ENCODE results near the gene ZP1. TPM values are rescaled to one million over a fixed set of nuclear protein-coding genes. Genes with fewer than 3 reads are reported as not detected.

Gene ZP1
- polyA plus RNA-seq, 3 donors = 0.33 to 1.5 (median 0.79) TPM

GRCh38 chr11:60841797-60842667 is 25.3 kb upstream of the ZP1 start, which contains the start of gene CCDC86:
Gene CCDC86, plus strand, starts transcription at chr11:60842113. Its CDS starts 12 bp downstream, at chr11:60842125.
- H3K27ac ChIP-seq (ENCODE audit: low read depth, low read length) = no peak within 1 kb of the TSS
- WGBS, 3 donors = 0 to 1% (median 0%) methylated on average over 57 of the region's 57 CpGs

GRCh38 chr11:60842668-60843600 is 24.4 kb upstream of the ZP1 start:
- WGBS, 3 donors = 9 to 15% (median 12%) methylated on average over 23 of the region's 23 CpGs
- no peak overlapping the region for H3K27ac ChIP-seq (ENCODE audit: low read depth, low read length)

DNA sequence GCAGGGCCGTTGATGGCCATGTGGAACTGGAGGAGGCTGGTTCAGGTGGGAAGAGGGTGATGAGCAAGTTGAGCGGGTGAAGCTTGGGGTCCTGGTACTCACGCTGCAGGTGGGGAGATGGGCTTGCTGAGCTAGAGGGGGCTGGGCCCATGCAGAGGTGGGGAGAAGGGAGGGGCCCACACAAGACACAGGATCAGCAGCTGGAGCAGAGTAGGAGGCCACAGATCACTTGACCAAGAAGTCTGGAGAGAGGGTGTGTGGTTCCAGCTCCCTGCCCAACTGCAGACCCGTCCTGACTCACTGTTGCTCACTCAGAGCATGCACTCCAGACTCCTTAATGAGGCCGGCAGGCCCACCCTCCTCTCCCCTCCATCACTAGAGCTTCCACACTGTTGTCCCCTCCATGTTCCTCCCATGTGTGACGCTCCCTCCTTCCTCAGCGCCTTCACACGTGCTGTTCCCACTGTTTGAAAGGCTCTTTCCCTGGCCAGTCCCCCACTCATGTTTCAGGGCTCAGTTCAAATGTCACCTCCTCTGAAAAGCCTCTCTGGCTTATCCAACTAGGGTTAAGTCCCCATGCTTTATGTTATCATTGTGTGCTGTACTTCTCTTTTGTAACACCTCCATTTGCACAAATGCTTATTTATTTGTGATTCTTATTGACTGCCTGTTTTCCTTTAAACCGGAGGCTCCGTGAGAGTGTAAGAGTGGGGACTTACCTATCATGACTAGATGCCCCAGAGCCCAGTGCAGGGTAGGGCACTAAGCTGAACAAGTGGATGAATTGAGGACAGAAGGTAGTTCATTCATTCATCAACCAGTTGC is 23.1 kb upstream of the ZP1 start:
- H3K27ac ChIP-seq (ENCODE audit: low read depth, low read length) = no peak overlapping the region
- WGBS, 3 donors = 49 to 68% (median 55%) methylated on average over 10 of the region's 10 CpGs

GRCh38 chr11:60844870-60845221 is 22.5 kb upstream of the ZP1 start:
- H3K27ac ChIP-seq (ENCODE audit: low read depth, low read length) = no peak overlapping the region
- 39 to 51% (median 47%) methylated on average over 4 of the region's 4 CpGs for WGBS, 3 donors

DNA sequence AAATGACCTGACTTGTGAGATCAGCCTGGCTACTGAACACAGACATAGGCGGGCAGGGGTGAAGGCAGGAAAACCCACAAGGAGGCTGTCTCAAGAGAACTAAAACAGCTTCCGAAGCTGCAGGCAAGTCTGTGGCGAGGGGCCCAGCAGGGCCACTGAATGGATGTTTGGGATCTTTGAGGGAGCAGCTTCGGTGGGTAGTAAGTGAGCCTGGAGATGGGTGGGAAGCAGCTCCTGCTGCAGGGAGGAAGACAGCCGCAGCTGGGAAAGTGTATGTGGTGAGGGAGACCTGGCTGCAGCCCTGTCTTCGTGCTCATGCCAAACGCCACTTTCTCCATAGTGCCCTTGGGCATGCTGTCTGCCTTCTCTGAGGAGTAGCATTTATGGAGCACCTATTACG is 22.0 kb upstream of the ZP1 start:
- H3K27ac ChIP-seq (ENCODE audit: low read depth, low read length) = no peak overlapping the region
- whole genome bisulfite sequencing, 3 donors = 80 to 89% (median 83%) methylated on average over 8 of the region's 8 CpGs

DNA sequence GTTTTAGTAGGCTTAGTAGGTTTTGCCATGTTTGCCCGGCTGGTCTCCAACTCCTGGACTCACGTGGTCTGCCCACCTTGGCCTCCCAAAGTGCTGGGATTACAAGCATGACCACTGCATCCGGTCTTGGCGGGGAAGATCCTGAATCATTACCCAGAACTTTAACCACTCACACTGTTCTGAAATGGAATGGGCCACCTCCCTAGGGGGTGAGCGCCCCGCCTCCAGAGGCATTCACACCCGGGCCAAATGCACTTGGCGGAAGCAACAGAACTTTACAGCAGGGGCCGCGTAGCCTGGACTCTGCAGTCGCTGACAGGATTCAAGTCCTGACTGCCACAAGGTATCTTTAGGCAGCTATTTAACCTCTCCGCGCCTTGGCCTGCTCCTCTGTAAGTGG is 20.1 kb upstream of the ZP1 start:
- 71 to 83% (median 75%) methylated on average over 13 of the region's 13 CpGs for WGBS, 3 donors
- no peak overlapping the region for H3K27ac ChIP-seq (ENCODE audit: low read depth, low read length)

DNA sequence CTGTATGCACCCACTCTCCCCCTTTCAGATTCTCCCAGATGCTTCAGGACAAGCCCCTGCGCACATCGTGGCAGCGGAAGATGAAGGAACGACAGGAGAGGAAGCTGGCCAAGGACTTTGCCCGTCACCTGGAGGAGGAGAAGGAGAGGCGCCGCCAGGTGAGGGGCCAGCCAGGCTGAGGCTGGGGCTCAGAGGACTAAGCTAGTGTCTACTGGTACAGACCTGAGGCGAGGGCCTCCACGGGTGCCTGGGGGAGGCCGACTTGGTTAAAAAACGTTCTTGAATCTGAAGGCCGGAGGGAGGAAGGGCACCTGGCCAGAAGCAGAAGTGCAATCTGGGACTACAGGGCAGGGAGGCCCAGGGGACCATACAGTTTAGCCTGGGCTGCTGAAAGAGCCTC is 19.4 kb upstream of the ZP1 start:
- H3K27ac ChIP-seq (ENCODE audit: low read depth, low read length) = no peak overlapping the region
- WGBS, 3 donors = 84 to 87% (median 84%) methylated on average over 12 of the region's 12 CpGs

- no peak overlapping the region for H3K27ac ChIP-seq (ENCODE audit: low read depth, low read length)
- WGBS, 3 donors = 74 to 93% (median 80%) methylated on average over 10 of the region's 10 CpGs
Observed at GRCh38 chr11:60848714-60849151, 18.6 kb upstream of the ZP1 start.

- 89 to 92% (median 89%) methylated on average over 29 of the region's 29 CpGs for WGBS, 3 donors
- no peak overlapping the region for H3K27ac ChIP-seq (ENCODE audit: low read depth, low read length)
Observed at GRCh38 chr11:60849641-60850520, 17.5 kb upstream of the ZP1 start.

DNA sequence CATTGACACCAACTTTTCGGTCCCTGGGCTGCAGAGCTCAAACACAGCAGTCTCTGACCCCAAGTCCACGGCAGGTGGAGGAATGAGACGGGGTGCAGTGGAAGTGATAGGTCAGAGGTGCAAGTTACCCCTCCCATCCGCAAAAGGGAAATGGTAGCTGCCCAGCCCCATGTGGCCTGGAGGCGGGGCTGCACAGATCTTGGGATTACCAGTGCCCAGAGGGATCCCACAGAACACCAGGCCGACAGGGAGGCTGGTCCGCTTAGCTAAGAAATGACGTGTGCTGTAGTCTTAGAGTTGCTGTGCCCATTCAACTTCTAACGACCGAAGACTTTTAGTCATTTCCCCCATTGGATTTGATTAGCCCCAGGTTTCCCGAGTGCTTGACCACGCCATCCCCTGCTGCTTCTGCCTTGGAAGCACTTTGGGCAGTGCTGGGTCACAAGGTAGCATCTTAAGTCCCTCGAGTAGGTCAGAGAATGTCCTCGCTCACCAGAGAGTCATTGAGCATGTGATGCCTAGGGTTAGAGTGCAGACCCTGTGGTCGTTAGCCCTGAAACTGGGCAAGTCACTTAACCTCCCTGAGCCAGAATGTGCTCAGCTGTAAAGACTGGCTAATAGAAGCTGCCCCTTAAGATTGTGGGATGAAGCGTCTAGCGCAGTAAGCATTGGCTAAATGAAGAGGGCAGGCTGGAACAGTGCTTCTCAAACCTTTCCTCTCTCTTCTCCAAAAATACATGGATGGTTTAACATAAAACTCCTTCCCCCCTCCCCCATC is 15.8 kb upstream of the ZP1 start:
- no peak overlapping the region for H3K27ac ChIP-seq (ENCODE audit: low read depth, low read length)
- WGBS, 3 donors = 90 to 92% (median 90%) methylated on average over 17 of the region's 17 CpGs

GRCh38 chr11:60852117-60852981 is 15.0 kb upstream of the ZP1 start:
- H3K27ac ChIP-seq (ENCODE audit: low read depth, low read length) = no peak overlapping the region
- WGBS, 3 donors = 20 to 71% (median 69%) methylated on average over 74 to 78 of the region's 78 CpGs

DNA sequence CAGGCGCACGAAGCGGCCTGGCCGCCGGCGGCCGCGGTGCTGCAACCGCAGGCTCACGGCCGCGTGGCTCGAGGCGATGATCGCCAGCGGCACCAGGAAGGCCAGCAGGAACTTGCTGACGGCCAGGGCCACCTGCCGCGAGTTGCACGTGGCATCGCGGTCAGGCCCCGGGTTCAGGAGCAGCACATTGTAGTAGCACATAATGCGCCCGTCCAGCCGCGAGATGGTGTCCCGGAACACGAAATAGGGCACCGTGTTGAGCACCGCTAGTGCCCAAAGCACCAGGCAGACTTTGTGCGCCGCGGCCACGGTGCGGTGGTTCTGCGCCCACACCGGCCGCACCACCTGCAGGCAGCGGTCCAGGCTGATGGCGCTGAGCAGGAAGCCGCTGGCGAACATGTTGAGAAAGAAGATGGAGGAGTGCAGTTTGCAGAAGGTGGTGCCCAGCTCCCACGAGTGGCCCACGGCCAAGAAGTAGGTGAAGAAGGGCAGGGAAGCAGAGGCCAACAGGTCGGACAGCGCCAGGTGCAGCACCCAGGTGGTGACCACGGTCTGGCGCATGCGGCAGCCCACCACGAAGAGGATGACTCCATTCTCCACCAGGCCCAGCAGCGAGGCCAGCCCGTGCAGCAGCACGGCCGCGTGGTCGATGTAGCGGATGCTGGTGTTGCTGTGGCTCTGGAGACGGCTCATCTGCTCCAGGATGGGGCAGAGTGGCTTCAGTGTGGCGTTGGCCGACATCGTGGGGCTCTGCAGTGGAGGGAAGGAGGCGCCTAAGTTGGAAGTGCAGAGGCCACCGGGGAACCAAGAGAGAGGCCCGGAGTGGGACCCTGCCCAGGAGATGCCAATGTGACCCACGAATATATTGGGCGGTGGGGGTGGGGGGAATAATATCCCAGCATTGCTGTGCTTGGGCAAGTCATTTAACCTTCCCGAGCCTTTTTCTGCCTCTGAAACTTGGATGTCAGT is 14.1 kb upstream of the ZP1 start:
- 79 to 91% (median 87%) methylated on average over 67 to 68 of the region's 68 CpGs for WGBS, 3 donors

GRCh38 chr11:60854140-60854846 is 13.0 kb upstream of the ZP1 start:
- 51 to 79% (median 71%) methylated on average over 8 of the region's 8 CpGs for WGBS, 3 donors

More for the DNA sequence above, 14.1 kb upstream of the ZP1 start:
- H3K27ac ChIP-seq (ENCODE audit: low read depth, low read length) = no peak overlapping the region

More at GRCh38 chr11:60854140-60854846, 13.0 kb upstream of the ZP1 start:
- no peak overlapping the region for H3K27ac ChIP-seq (ENCODE audit: low read depth, low read length)

All from adipose tissue (tissue), 3 donors.